HEK293 (cell line): Measurements from ENCODE around the gene CCR5AS.
"Not testable (repeated sequence)": the region's sequence is repeated elsewhere in the genome, so short reads cannot be mapped to it uniquely, and the experiment has no call there.

Experiments
- CTCF ChIA-PET: fragments of 350-600 bp; formaldehyde crosslinking; extraction: SDS; loops from one replicate; lab custom pipeline; 2021; ENCODE audit warnings: antibody characterized with exemption; lab: Yijun Ruan, JAX
- POLR2A ChIA-PET: fragments of 300-600 bp; formaldehyde crosslinking; extraction: SDS; loops from one replicate; lab custom pipeline; 2020; ENCODE audit warnings: antibody characterized with exemption, inconsistent platforms; lab: Yijun Ruan, JAX
- H3K27ac ChIP-seq: fragments of 200-500 bp; sonication (Bioruptor generic); 2 replicates; pipeline ENCODE4 v1.5.1; 2014; ENCODE audit warnings: low read depth, low read length, control low read depth, inconsistent platforms; ENCODE audit errors: extremely low read depth
- H3K36me3 ChIP-seq, 2 experiments: fragments of 200-500 bp in 1 of 2; sonication (Bioruptor generic) in 1 of 2; 1 replicate in 1 of 2; 2 replicates in 1 of 2; pipeline ENCODE4 v1.5.1; 2014 to 2017; ENCODE audit warnings: inconsistent platforms in 2 of 2, low read length in 2 of 2; ENCODE audit not compliant: control insufficient read depth in 2 of 2, insufficient read depth in 1 of 2
- H3K4me1 ChIP-seq: fragments of 200-500 bp; sonication (Bioruptor generic); 2 replicates; pipeline ENCODE4 v1.5.1; 2014; ENCODE audit warnings: mild to moderate bottlenecking, low read length, inconsistent platforms; ENCODE audit not compliant: control insufficient read depth, insufficient read depth
- H3K4me3 ChIP-seq: 2 replicates; pipeline ENCODE4 v1.5.1; 2011; ENCODE audit warnings: low read depth, mild to moderate bottlenecking, control low read depth, low read length, moderate library complexity
- H3K9me3 ChIP-seq: fragments of 200-500 bp; sonication (Bioruptor generic); 2 replicates; pipeline ENCODE4 v1.5.1; 2014; ENCODE audit warnings: low read depth, low read length, inconsistent platforms; ENCODE audit not compliant: control insufficient read depth, insufficient read depth
- GFI1B ChIP-seq: fragments of 450-650 bp; formaldehyde crosslinking; IDR thresholded peaks from 2 replicates; pipeline ENCODE4 v1.5.1; 2016; ENCODE audit warnings: missing biosample characterization, missing genetic modification characterization
- MEIS1 ChIP-seq: sonication (generic); formaldehyde crosslinking; IDR thresholded peaks from 2 replicates; pipeline ENCODE4 v1.8.1; 2022; ENCODE audit warnings: missing genetic modification reagents, mild to moderate bottlenecking, borderline replicate concordance
- MZF1 ChIP-seq: fragments of 450-650 bp; formaldehyde crosslinking; IDR thresholded peaks from 2 replicates; pipeline ENCODE4 v1.5.1; 2017; ENCODE audit warnings: missing biosample characterization, missing genetic modification characterization, borderline replicate concordance
- SETDB1 ChIP-seq: IDR thresholded peaks from one replicate; pipeline ENCODE4 v1.6.1; 2017; ENCODE audit warnings: mild to moderate bottlenecking, low read length, moderate library complexity, mixed read lengths; ENCODE audit not compliant: insufficient read length
- SP3 ChIP-seq: fragments of 450-650 bp; formaldehyde crosslinking; IDR thresholded peaks from 2 replicates; pipeline ENCODE4 v1.5.1; 2016; ENCODE audit warnings: missing biosample characterization, missing genetic modification characterization
- SP7 ChIP-seq: fragments of 450-650 bp; formaldehyde crosslinking; IDR thresholded peaks from 2 replicates; pipeline ENCODE4 v1.5.1; 2016; ENCODE audit warnings: missing biosample characterization, missing genetic modification characterization
- WT1 ChIP-seq: fragments of 450-650 bp; formaldehyde crosslinking; IDR thresholded peaks from 2 replicates; pipeline ENCODE4 v1.5.1; 2016; ENCODE audit warnings: missing biosample characterization, missing genetic modification characterization
- ZBTB20 ChIP-seq: fragments of 450-650 bp; formaldehyde crosslinking; IDR thresholded peaks from 2 replicates; pipeline ENCODE4 v1.5.1; 2016; ENCODE audit warnings: missing biosample characterization, missing genetic modification characterization
- ZIC2 ChIP-seq: fragments of 450-650 bp; formaldehyde crosslinking; IDR thresholded peaks from 2 replicates; pipeline ENCODE4 v1.5.1; 2016; ENCODE audit warnings: missing biosample characterization, missing genetic modification characterization
- ZNF112 ChIP-seq: fragments of 450-650 bp; formaldehyde crosslinking; IDR thresholded peaks from 2 replicates; pipeline ENCODE4 v1.5.0; 2017; ENCODE audit warnings: missing biosample characterization, missing genetic modification characterization
- ZNF140 ChIP-seq: fragments of 450-650 bp; formaldehyde crosslinking; IDR thresholded peaks from 2 replicates; pipeline ENCODE4 v1.5.1; 2016; ENCODE audit warnings: missing biosample characterization, missing genetic modification characterization
- ZNF19 ChIP-seq: fragments of 450-650 bp; formaldehyde crosslinking; IDR thresholded peaks from 2 replicates; pipeline ENCODE4; 2016; ENCODE audit warnings: missing biosample characterization, missing genetic modification characterization, low read depth
- ZNF350 ChIP-seq: fragments of 450-650 bp; formaldehyde crosslinking; IDR thresholded peaks from 2 replicates; pipeline ENCODE4 v1.5.0; 2017; ENCODE audit warnings: missing biosample characterization, mild to moderate bottlenecking, missing genetic modification characterization
- ZNF37A ChIP-seq: fragments of 450-650 bp; IDR thresholded peaks from 2 replicates; pipeline ENCODE4 v1.5.1; 2018; ENCODE audit warnings: missing biosample characterization, missing genetic modification characterization
- ZNF48 ChIP-seq: fragments of 450-650 bp; formaldehyde crosslinking; IDR thresholded peaks from 2 replicates; pipeline ENCODE4 v1.5.1; 2016; ENCODE audit warnings: missing biosample characterization, missing genetic modification characterization
- ZNF530 ChIP-seq: fragments of 450-650 bp; formaldehyde crosslinking; IDR thresholded peaks from 2 replicates; pipeline ENCODE4 v1.5.1; 2016; ENCODE audit warnings: low read depth, missing biosample characterization, missing genetic modification characterization
- ZNF560 ChIP-seq: fragments of 450-650 bp; formaldehyde crosslinking; IDR thresholded peaks from 2 replicates; pipeline ENCODE4 v1.5.1; 2017; ENCODE audit warnings: missing biosample characterization, missing genetic modification characterization, borderline replicate concordance
- ZNF658 ChIP-seq: fragments of 450-650 bp; formaldehyde crosslinking; IDR thresholded peaks from 2 replicates; pipeline ENCODE4; 2016; ENCODE audit warnings: missing biosample characterization, missing genetic modification characterization
- ZNF747 ChIP-seq: fragments of 450-650 bp; formaldehyde crosslinking; IDR thresholded peaks from 2 replicates; pipeline ENCODE4 v1.5.1; 2016; ENCODE audit warnings: missing biosample characterization, missing genetic modification characterization
- TF ChIP-seq, protein P1 (sequence below): fragments of 450-650 bp; formaldehyde crosslinking; IDR thresholded peaks from 2 replicates; pipeline ENCODE4 v1.5.1; 2016; ENCODE audit warnings: missing biosample characterization, missing genetic modification characterization
- TF ChIP-seq, protein P2 (sequence below): fragments of 450-650 bp; formaldehyde crosslinking; IDR thresholded peaks from 2 replicates; pipeline ENCODE4 v1.5.1; 2016; ENCODE audit warnings: missing biosample characterization, missing genetic modification characterization

Gene CCR5AS

DNA sequence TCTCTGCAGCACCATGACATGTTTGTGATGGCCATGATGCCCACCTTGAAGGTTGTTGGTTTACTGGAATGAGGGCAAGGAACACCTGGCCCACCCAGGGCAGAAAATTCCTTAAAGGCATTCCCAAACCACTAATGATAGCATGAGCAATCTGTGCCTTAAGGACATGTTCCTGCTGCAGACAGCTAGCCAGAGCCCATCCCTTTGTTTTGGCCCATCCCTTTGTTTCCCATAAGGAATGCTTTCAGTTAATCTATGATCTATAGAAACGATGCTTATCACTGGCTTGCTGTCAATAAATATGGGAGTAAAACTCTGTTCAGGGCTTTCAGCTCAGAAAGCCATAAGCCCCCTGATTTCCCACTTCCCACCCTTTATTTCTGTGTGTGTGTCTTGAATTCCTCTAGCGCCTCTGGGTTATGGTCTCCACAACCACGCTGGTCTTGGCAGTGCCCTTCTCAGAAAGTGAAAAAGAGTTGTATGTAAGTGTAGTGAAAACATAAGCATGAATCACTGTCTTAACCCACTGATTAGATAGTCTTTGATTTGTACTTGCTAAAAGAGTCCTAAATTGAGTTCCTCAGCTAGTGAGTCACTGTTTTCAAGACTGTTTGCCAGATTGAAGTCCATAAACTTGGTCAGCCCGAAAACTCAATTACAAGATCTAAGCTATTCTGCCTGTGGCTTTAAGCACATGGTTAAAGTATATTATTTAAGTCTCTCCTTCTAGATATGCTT, 72.0 kb downstream of the CCR5AS start:
- CTCF ChIA-PET, result no interaction called here
- H3K27ac ChIP-seq, result no peak overlapping the region

DNA sequence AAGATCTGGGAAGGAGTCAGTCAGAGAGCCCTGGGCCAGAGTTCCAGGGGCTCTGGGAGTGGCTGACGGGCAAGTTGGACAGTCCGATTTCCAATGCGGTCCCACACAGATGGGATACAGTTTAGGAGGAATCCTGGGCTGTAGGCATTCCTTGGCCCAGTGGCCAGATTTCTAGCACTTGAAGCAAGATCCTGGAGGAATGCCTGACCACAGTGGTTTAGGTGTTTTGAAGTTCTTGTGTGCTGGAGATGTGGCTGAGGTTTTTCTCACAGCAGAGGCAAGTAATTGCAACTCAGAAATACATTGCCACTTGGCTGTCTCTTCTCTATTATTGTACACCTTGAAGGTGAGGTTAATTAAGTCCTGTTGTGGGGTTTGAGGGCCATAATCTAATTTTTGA, 76.2 kb downstream of the CCR5AS start:
- H3K4me3 ChIP-seq, H3K9me3 ChIP-seq, H3K27ac ChIP-seq, H3K4me1 ChIP-seq, POLR2A ChIA-PET, H3K36me3 ChIP-seq: not testable (repeated sequence)
- CTCF ChIA-PET, result interaction anchor here (0.7 kb wide), 1 partner anchor 118 kb away, joined by 3 read pairs; no protein-coding TSS in a partner anchor

More for the DNA sequence above, 72.0 kb downstream of the CCR5AS start:
- TF ChIP-seq ZNF48 (tag by site-specific recombination) (no peak), SETDB1 (peak; percentile 44), ZBTB20 (tag by site-specific recombination) (no peak), GFI1B (peak; percentile 74), ZNF112 (no peak)
- Histone ChIP-seq H3K4me1 (no peaks in the 10 kb centered on the region), H3K9me3 (no peaks in the 10 kb centered on the region), H3K4me3 (no peak overlapping the region), H3K36me3 (no peaks in the 10 kb centered on the region)
- POLR2A ChIA-PET, result interaction anchor here (0.6 kb wide), 1 partner anchor 1993 kb away, joined by 4 read pairs; no protein-coding TSS in a partner anchor

DNA sequence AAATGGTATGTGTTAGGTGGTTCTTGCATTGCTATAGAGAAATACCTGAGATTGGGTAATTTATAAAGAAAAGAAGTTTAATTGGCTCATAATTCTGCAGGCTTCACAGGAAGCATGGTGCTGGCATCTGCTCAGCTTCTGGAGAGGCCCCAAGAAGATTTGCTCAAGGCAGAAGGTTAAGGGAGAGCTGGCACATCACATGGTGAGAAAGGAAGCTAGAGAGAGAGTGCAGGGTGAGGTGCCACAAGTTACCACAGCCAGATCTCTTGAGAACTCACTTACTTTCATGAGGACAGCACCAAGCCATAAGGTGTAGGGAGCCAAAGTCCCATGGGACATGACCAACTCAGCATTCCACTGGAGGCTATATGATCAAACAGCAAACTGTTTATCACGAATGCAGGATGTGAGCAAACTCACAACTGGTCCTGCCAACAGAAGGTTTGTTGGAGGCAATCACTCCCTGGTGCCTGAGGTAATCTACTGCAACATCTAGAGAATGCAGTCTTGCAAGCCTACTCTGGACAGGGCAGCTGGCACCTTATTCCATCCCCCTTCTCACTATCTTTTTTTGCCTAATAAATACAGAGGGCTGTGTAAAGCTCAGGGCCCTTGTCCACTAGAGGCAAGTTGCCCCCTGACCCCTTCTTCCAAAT, 81.1 kb downstream of the CCR5AS start:
- CTCF ChIA-PET, result no interaction called here
- H3K27ac ChIP-seq, result no peak overlapping the region
- TF ChIP-seq SP7 (tag by site-specific recombination) (no peak), MEIS1 (CRISPR knock-in tag) (no peak), ZNF560 (tag by site-specific recombination) (no peak), ZBTB20 (tag by site-specific recombination) (no peak), WT1 (tag by site-specific recombination) (no peak), ZNF140 (tag by site-specific recombination) (no peak), ZNF350 (tag by site-specific recombination) (no peak), MZF1 (tag by site-specific recombination) (no peak), ZIC2 (tag by site-specific recombination) (no peak), ZNF530 (no peak), SP3 (no peak), ZNF37A (tag by site-specific recombination) (no peak), ZNF19 (no peak), ZNF747 (tag by site-specific recombination) (no peak), ZNF658 (tag by site-specific recombination) (no peak)
- TF ChIP-seq, protein P1, sequence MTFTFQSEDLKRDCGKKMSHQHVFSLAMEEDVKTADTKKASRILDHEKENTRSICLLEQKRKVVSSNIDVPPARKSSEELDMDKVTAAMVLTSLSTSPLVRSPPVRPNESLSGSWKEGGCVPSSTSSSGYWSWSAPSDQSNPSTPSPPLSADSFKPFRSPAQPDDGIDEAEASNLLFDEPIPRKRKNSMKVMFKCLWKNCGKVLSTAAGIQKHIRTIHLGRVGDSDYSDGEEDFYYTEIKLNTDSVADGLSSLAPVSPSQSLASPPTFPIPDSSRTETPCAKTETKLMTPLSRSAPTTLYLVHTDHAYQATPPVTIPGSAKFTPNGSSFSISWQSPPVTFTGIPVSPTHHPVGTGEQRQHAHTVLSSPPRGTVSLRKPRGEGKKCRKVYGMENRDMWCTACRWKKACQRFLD (tag by site-specific recombination), result no peak
- TF ChIP-seq, protein P2, sequence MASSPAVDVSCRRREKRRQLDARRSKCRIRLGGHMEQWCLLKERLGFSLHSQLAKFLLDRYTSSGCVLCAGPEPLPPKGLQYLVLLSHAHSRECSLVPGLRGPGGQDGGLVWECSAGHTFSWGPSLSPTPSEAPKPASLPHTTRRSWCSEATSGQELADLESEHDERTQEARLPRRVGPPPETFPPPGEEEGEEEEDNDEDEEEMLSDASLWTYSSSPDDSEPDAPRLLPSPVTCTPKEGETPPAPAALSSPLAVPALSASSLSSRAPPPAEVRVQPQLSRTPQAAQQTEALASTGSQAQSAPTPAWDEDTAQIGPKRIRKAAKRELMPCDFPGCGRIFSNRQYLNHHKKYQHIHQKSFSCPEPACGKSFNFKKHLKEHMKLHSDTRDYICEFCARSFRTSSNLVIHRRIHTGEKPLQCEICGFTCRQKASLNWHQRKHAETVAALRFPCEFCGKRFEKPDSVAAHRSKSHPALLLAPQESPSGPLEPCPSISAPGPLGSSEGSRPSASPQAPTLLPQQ (tag by site-specific recombination), result no peak

More for the DNA sequence above, 81.1 kb downstream of the CCR5AS start:
- H3K36me3 ChIP-seq, result no peaks in the 10 kb centered on the region
- no peaks in the 10 kb centered on the region for H3K4me1 ChIP-seq
- H3K9me3 ChIP-seq, result no peaks in the 10 kb centered on the region
- H3K4me3 ChIP-seq, result no peak overlapping the region
- POLR2A ChIA-PET, result no interaction called here
